HepG2 (cell line): Measurements from ENCODE around the gene KDM3B. TPM values are rescaled to one million over a fixed set of nuclear protein-coding genes. Genes with fewer than 3 reads are reported as not detected.
A peak's percentile ranks its signal among the peaks of the same experiment; 100 is the strongest.

Experiments used
- ADNP ChIP-seq: sonication (generic); formaldehyde crosslinking; IDR thresholded peaks from 2 replicates; pipeline ENCODE4 v1.4.0; 2020; ENCODE audit warnings: missing genetic modification reagents
- CHCHD3 ChIP-seq: sonication (generic); formaldehyde crosslinking; IDR thresholded peaks from 2 replicates; pipeline ENCODE4 v1.8.0; 2022; ENCODE audit warnings: mild to moderate bottlenecking, missing genetic modification reagents, moderate library complexity
- HOXA3 ChIP-seq: sonication (generic); formaldehyde crosslinking; IDR thresholded peaks from 2 replicates; pipeline ENCODE4 v1.5.0; 2020; ENCODE audit warnings: missing genetic modification reagents
- JUN ChIP-seq: sonication (generic); formaldehyde crosslinking; IDR thresholded peaks from 2 replicates; pipeline ENCODE4 v1.4.0; 2020; ENCODE audit warnings: mild to moderate bottlenecking, missing genetic modification reagents
- KDM3A ChIP-seq: IDR thresholded peaks from 2 replicates; pipeline ENCODE4 v1.6.1; 2018; ENCODE audit warnings: low read depth, missing compliant biosample characterization
- POLR2AphosphoS2 ChIP-seq: IDR thresholded peaks from 2 replicates; pipeline ENCODE4 v1.6.1; 2011; ENCODE audit warnings: low read depth, low read length, improper control_type of control experiment
- SMC3 ChIP-seq: IDR thresholded peaks from 2 replicates; pipeline ENCODE4 v1.6.1; 2011; ENCODE audit warnings: low read length, improper control_type of control experiment
- TCF7L2 ChIP-seq: IDR thresholded peaks from 2 replicates; pipeline ENCODE4 v1.6.1; 2011; ENCODE audit warnings: mild to moderate bottlenecking, low read depth, low read length, moderate library complexity
- ZMYM3 ChIP-seq: sonication (generic); formaldehyde crosslinking; IDR thresholded peaks from 2 replicates; pipeline ENCODE4 v1.5.1; 2020; ENCODE audit warnings: mild to moderate bottlenecking, missing genetic modification reagents
- ZNF253 ChIP-seq: sonication (generic); formaldehyde crosslinking; IDR thresholded peaks from 2 replicates; pipeline ENCODE4 v1.8.0; 2022; ENCODE audit warnings: mild to moderate bottlenecking, missing genetic modification reagents, borderline replicate concordance
- ZNF484 ChIP-seq: sonication (generic); formaldehyde crosslinking; IDR thresholded peaks from 2 replicates; pipeline ENCODE4 v1.5.1; 2020; ENCODE audit warnings: mild to moderate bottlenecking, low read depth, missing genetic modification reagents, borderline replicate concordance
- ZNF543 ChIP-seq: sonication (generic); formaldehyde crosslinking; IDR thresholded peaks from 2 replicates; pipeline ENCODE4 v1.4.0; 2020; ENCODE audit warnings: mild to moderate bottlenecking, missing genetic modification reagents
- polyA plus RNA-seq, 8 experiments: library from polyadenylated mRNA; depleted of rRNA in 3 of 8; stranded (reverse) in 7 of 8; unstranded in 1 of 8; fragments of >200 nt; fragmentation: Illumina TruSeq in 4 of 8; extraction: Trizol in 4 of 8; gene quantifications; 2 replicates each; pipeline versions ENCODE4 v1.2.1 to v1.2.3, GENCODE V29; 2011 to 2016; ENCODE audit warnings: low read depth in 4 of 8, missing spikeins in 1 of 8, mixed read lengths in 1 of 8; ENCODE audit not compliant: insufficient read depth in 1 of 8
- total RNA-seq, 5 experiments: library from RNA; depleted of rRNA; stranded (reverse); fragments of >200 nt; fragmentation: Illumina TruSeq; extraction: Trizol; gene quantifications; 2 replicates each; pipeline ENCODE4 v1.2.3, GENCODE V29; 2016; ENCODE audit warnings: low read depth in 1 of 5
- TF ChIP-seq, protein P1 (sequence below): sonication (generic); formaldehyde crosslinking; IDR thresholded peaks from 2 replicates; pipeline ENCODE4 v1.5.0; 2020; ENCODE audit warnings: mild to moderate bottlenecking, missing genetic modification reagents, borderline replicate concordance
- TF ChIP-seq, protein P2 (sequence below): fragments of 450-650 bp; IDR thresholded peaks from 2 replicates; pipeline ENCODE4 v1.6.1; 2017; ENCODE audit warnings: mild to moderate bottlenecking
- TF ChIP-seq, protein P3 (sequence below): sonication (generic); formaldehyde crosslinking; IDR thresholded peaks from 2 replicates; pipeline ENCODE4 v1.5.1; 2020; ENCODE audit warnings: missing genetic modification reagents, mild to moderate bottlenecking, borderline replicate concordance
- TF ChIP-seq, protein P4 (sequence below): sonication (generic); formaldehyde crosslinking; IDR thresholded peaks from 2 replicates; pipeline ENCODE4 v1.5.1; 2020; ENCODE audit warnings: mild to moderate bottlenecking, missing genetic modification reagents, borderline replicate concordance

KDM3B gene
- total and polyA plus RNA-seq, 2 of the 13 experiments (the other 11 are each of a cell fraction or from before 2014, with no cell fraction given), result 19.7 to 34.3 TPM

GRCh38 chr5:138464008-138464387 is 111.5 kb downstream of the KDM3B start (continued):
- TF ChIP-seq, protein P1, sequence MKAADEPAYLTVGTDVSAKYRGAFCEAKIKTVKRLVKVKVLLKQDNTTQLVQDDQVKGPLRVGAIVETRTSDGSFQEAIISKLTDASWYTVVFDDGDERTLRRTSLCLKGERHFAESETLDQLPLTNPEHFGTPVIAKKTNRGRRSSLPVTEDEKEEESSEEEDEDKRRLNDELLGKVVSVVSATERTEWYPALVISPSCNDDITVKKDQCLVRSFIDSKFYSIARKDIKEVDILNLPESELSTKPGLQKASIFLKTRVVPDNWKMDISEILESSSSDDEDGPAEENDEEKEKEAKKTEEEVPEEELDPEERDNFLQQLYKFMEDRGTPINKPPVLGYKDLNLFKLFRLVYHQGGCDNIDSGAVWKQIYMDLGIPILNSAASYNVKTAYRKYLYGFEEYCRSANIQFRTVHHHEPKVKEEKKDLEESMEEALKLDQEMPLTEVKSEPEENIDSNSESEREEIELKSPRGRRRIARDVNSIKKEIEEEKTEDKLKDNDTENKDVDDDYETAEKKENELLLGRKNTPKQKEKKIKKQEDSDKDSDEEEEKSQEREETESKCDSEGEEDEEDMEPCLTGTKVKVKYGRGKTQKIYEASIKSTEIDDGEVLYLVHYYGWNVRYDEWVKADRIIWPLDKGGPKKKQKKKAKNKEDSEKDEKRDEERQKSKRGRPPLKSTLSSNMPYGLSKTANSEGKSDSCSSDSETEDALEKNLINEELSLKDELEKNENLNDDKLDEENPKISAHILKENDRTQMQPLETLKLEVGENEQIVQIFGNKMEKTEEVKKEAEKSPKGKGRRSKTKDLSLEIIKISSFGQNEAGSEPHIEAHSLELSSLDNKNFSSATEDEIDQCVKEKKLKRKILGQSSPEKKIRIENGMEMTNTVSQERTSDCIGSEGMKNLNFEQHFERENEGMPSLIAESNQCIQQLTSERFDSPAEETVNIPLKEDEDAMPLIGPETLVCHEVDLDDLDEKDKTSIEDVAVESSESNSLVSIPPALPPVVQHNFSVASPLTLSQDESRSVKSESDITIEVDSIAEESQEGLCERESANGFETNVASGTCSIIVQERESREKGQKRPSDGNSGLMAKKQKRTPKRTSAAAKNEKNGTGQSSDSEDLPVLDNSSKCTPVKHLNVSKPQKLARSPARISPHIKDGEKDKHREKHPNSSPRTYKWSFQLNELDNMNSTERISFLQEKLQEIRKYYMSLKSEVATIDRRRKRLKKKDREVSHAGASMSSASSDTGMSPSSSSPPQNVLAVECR (CRISPR knock-in tag), result peak; percentile 64; the same call in 1 of the 2 replicates
- TF ChIP-seq SMC3, result no peak
- TF ChIP-seq, protein P2, sequence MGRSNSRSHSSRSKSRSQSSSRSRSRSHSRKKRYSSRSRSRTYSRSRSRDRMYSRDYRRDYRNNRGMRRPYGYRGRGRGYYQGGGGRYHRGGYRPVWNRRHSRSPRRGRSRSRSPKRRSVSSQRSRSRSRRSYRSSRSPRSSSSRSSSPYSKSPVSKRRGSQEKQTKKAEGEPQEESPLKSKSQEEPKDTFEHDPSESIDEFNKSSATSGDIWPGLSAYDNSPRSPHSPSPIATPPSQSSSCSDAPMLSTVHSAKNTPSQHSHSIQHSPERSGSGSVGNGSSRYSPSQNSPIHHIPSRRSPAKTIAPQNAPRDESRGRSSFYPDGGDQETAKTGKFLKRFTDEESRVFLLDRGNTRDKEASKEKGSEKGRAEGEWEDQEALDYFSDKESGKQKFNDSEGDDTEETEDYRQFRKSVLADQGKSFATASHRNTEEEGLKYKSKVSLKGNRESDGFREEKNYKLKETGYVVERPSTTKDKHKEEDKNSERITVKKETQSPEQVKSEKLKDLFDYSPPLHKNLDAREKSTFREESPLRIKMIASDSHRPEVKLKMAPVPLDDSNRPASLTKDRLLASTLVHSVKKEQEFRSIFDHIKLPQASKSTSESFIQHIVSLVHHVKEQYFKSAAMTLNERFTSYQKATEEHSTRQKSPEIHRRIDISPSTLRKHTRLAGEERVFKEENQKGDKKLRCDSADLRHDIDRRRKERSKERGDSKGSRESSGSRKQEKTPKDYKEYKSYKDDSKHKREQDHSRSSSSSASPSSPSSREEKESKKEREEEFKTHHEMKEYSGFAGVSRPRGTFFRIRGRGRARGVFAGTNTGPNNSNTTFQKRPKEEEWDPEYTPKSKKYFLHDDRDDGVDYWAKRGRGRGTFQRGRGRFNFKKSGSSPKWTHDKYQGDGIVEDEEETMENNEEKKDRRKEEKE, result no peak
- TF ChIP-seq ADNP (CRISPR knock-in tag), result no peak
- TF ChIP-seq ZNF253, result no peak
- peak; percentile 23; the same call in 1 of the 2 replicates for TF ChIP-seq ZMYM3
- TF ChIP-seq HOXA3 (CRISPR knock-in tag), result peak; percentile 70
- TF ChIP-seq KDM3A (CRISPR knock-in tag), result peak; percentile 88
- TF ChIP-seq ZNF543, result 0 out of 2 replicates have a peak, but pooled peaks have one; percentile 60
- TF ChIP-seq TCF7L2, result no peak
- TF ChIP-seq POLR2AphosphoS2, result no peak
- TF ChIP-seq, protein P3, sequence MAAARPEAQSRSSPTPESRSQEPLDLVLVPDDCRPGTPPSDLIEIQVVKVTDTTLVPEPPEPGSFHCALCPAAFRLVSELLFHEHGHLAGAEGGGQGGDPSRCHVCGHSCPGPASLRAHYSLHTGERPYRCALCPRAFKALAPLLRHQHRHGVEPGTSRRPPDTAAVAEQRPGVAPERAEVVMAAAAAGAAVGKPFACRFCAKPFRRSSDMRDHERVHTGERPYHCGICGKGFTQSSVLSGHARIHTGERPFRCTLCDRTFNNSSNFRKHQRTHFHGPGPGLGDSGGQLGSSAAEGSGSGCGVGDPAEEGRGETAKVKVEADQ (CRISPR knock-in tag), result no peak; the same call in 1 of the 2 replicates
- no peak for TF ChIP-seq ZNF484 (CRISPR knock-in tag)
- TF ChIP-seq JUN (CRISPR knock-in tag), result no peak
- TF ChIP-seq, protein P4, sequence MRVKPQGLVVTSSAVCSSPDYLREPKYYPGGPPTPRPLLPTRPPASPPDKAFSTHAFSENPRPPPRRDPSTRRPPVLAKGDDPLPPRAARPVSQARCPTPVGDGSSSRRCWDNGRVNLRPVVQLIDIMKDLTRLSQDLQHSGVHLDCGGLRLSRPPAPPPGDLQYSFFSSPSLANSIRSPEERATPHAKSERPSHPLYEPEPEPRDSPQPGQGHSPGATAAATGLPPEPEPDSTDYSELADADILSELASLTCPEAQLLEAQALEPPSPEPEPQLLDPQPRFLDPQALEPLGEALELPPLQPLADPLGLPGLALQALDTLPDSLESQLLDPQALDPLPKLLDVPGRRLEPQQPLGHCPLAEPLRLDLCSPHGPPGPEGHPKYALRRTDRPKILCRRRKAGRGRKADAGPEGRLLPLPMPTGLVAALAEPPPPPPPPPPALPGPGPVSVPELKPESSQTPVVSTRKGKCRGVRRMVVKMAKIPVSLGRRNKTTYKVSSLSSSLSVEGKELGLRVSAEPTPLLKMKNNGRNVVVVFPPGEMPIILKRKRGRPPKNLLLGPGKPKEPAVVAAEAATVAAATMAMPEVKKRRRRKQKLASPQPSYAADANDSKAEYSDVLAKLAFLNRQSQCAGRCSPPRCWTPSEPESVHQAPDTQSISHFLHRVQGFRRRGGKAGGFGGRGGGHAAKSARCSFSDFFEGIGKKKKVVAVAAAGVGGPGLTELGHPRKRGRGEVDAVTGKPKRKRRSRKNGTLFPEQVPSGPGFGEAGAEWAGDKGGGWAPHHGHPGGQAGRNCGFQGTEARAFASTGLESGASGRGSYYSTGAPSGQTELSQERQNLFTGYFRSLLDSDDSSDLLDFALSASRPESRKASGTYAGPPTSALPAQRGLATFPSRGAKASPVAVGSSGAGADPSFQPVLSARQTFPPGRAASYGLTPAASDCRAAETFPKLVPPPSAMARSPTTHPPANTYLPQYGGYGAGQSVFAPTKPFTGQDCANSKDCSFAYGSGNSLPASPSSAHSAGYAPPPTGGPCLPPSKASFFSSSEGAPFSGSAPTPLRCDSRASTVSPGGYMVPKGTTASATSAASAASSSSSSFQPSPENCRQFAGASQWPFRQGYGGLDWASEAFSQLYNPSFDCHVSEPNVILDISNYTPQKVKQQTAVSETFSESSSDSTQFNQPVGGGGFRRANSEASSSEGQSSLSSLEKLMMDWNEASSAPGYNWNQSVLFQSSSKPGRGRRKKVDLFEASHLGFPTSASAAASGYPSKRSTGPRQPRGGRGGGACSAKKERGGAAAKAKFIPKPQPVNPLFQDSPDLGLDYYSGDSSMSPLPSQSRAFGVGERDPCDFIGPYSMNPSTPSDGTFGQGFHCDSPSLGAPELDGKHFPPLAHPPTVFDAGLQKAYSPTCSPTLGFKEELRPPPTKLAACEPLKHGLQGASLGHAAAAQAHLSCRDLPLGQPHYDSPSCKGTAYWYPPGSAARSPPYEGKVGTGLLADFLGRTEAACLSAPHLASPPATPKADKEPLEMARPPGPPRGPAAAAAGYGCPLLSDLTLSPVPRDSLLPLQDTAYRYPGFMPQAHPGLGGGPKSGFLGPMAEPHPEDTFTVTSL, result no peak
- no peak for TF ChIP-seq CHCHD3
